BLaER1 (cell line): ENCODE measurements around the gene NEK10.
"Not testable (repeated sequence)": the region's sequence is repeated elsewhere in the genome, so short reads cannot be mapped to it uniquely, and the experiment has no call there.

Source experiments
- H3K27ac ChIP-seq: shearing (Covaris generic); formaldehyde crosslinking; 2 replicates; pipeline ENCODE4 v1.8.1; 2022
- H3K27me3 ChIP-seq: shearing (Covaris generic); formaldehyde crosslinking; 2 replicates; pipeline ENCODE4 v1.8.1; 2022
- H3K36me3 ChIP-seq: shearing (Covaris generic); formaldehyde crosslinking; 2 replicates; pipeline ENCODE4 v1.8.1; 2022
- H3K4me1 ChIP-seq: shearing (Covaris generic); formaldehyde crosslinking; 2 replicates; pipeline ENCODE4 v1.8.1; 2022
- H3K4me2 ChIP-seq: shearing (Covaris generic); formaldehyde crosslinking; 2 replicates; pipeline ENCODE4 v1.8.1; 2022
- H3K4me3 ChIP-seq: shearing (Covaris generic); formaldehyde crosslinking; 2 replicates; pipeline ENCODE4 v1.8.1; 2022
- H3K9ac ChIP-seq: shearing (Covaris generic); formaldehyde crosslinking; 2 replicates; pipeline ENCODE4 v1.8.1; 2022
- H3K9me3 ChIP-seq: shearing (Covaris generic); formaldehyde crosslinking; 2 replicates; pipeline ENCODE4 v1.8.1; 2022
- H4K20me1 ChIP-seq: shearing (Covaris generic); formaldehyde crosslinking; 2 replicates; pipeline ENCODE4 v1.8.1; 2022
- Cebpa-rat ChIP-seq: shearing (Covaris generic); IDR thresholded peaks from 2 replicates; pipeline ENCODE4 v1.8.1; 2022

NEK10 gene

DNA sequence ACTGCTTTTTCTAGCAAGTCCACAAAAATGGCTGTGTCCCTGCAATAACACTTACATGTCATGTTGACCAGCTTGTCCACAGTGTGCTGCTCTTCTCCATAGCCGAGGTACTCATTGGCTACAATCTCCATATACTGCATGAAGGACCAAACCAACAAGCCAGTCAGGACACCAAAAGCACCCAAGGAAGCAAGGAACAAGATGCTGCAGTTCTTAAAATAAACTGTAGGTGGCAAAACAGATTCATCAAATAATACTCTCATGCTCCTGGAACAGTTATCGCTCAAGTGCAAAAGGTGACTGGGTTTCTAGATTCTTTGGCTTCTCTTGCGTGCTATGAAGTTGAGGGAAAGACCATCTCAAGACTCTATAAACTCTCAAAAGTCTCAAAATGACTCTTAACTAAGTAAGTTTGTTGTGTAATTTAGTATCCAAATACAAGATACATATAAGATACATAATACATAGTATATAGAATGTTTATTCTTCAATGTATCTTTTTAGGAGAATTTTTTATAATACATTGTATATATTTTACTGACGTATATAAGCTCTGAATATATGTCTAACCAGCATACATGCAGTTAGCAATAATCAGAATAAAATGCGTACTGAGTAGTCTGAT, 57.0 kb downstream of the NEK10 start:
- H3K4me2 ChIP-seq: no peak overlapping the region
- H3K27ac ChIP-seq: no peak overlapping the region
- no peak overlapping the region for H3K9ac ChIP-seq
- no peaks in the 10 kb centered on the region for H3K27me3 ChIP-seq
- no peaks in the 10 kb centered on the region for H4K20me1 ChIP-seq
- no peak overlapping the region for H3K4me3 ChIP-seq
- no peaks in the 10 kb centered on the region for H3K36me3 ChIP-seq
- no peaks in the 10 kb centered on the region for H3K4me1 ChIP-seq
- no peaks in the 10 kb centered on the region for H3K9me3 ChIP-seq
- no peak for TF ChIP-seq Cebpa-rat

DNA sequence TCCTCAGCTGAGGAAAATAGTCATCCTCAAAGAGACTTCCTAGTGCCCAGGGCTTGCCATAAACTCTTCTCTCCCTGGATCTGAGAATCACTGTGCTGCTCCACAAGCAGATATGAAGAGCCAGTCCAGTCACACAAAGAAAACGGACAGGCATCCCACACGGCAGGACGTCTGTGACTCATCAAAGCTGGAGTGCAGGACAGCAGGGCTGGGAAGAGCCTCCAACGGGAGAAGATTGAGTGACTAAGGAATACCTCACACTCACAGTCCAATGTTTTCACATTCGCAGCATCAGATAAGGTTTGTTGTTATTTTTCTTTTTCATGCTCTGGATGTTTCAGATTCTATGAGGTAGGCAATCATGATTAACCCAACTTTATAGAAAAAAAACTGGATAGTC, 57.8 kb downstream of the NEK10 start:
- Histone ChIP-seq H3K9me3 (no peaks in the 10 kb centered on the region), H3K4me2 (no peak overlapping the region), H3K9ac (no peak overlapping the region), H3K36me3 (no peaks in the 10 kb centered on the region), H3K27ac (no peak overlapping the region), H3K27me3 (no peaks in the 10 kb centered on the region), H4K20me1 (no peaks in the 10 kb centered on the region), H3K4me3 (no peak overlapping the region), H3K4me1 (no peaks in the 10 kb centered on the region)
- no peak for TF ChIP-seq Cebpa-rat

DNA sequence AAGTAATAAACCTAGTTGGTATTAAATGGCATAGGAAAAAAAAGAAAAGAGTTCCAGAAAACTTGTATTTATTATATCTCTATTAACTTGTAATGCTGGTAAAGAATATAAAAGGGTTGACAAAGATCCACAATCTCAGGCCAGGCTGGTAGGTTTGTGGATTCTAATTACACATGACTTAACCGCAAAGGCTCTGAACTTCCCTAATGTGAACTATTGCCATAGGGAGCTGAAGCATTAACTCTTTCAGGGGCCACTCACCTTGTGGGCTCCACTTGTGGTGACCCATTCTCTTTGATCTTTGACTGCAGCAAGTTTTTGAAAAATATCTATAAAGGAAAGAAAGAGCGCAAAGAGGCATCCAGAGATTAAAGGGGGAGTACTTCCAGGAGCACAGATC, 58.5 kb downstream of the NEK10 start:
- Histone ChIP-seq H3K9ac (no peak overlapping the region), H3K4me3 (no peak overlapping the region), H3K4me1 (no peaks in the 10 kb centered on the region), H3K27ac (no peak overlapping the region), H3K27me3 (no peaks in the 10 kb centered on the region), H3K36me3 (no peaks in the 10 kb centered on the region), H3K4me2 (no peak overlapping the region), H4K20me1 (no peaks in the 10 kb centered on the region), H3K9me3 (no peaks in the 10 kb centered on the region)
- TF ChIP-seq Cebpa-rat: no peak

DNA sequence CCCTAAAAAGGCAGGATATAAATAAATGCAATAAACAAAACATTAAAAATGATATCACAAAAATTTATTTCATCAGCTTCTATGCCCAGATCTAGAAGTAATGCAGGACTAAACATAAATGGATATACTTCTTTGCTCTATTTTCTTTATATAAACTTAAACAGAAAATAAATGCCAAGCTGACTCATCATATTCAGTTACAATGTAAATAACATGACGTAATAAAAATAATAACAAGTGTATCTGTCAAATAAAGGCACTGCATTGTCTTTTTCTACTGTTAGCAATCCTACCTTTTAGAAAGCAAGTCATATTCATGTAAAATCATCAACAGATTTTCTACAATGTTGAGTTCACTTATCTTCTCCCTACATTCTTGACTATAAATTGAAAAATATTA, 61.6 kb downstream of the NEK10 start:
- Histone ChIP-seq H3K27me3 (no peaks in the 10 kb centered on the region), H3K9ac (no peak overlapping the region), H3K9me3 (no peaks in the 10 kb centered on the region), H4K20me1 (no peaks in the 10 kb centered on the region), H3K4me1 (no peaks in the 10 kb centered on the region), H3K4me3 (no peak overlapping the region), H3K27ac (no peak overlapping the region), H3K4me2 (no peak overlapping the region), H3K36me3 (no peaks in the 10 kb centered on the region)
- TF ChIP-seq Cebpa-rat: no peak

DNA sequence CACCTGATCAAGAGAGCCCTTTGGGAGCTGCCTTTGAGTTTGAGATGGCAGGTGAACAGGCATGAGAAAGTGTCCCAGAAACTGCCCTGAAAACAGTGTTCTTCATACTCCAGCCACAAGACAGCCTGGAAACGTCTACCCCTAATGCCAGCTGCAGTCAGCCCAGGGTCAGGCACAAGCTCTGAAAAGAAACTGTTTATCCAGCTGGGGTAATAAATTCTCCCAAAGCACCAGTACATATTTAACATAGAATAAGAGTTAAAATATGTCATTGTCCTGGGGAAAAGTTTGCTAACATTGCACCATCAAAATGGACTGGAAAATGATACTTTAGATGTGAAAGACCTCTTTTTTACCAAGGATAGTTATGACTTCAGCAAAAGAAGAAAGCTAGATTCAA, 66.3 kb downstream of the NEK10 start:
- no peak for TF ChIP-seq Cebpa-rat
- H3K9me3 ChIP-seq: peaks cover 34% of the 10 kb centered on the region
- H4K20me1 ChIP-seq: no peaks in the 10 kb centered on the region
- peaks cover 12% of the 10 kb centered on the region; the same call in 1 of the 2 replicates for H3K36me3 ChIP-seq
- no peak overlapping the region for H3K4me2 ChIP-seq
- H3K9ac ChIP-seq: no peak overlapping the region
- H3K4me1 ChIP-seq: no peaks in the 10 kb centered on the region
- H3K4me3 ChIP-seq: no peak overlapping the region
- no peak overlapping the region for H3K27ac ChIP-seq
- no peaks in the 10 kb centered on the region for H3K27me3 ChIP-seq

DNA sequence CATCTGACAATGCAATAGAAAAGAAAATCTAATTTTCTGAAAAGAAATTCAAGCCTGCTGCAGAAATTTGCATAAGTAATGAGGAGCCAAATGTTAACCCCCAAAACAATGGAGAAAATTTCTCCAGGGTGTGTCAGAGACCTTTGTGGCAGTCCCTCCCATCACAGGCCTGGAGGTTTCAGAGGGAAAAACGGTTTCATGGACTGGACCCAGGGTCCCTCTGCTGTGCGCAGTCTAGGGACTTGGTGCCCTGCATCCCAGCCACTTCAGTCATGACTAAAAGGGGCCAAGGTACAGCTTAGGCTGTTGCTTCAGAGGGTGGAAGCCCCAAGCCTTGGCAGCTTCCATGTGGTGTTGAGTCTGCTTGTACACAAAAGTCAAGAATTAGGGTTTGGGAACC, 70.2 kb downstream of the NEK10 start:
- not testable (repeated sequence) for H3K9ac ChIP-seq, H3K4me3 ChIP-seq, H3K4me1 ChIP-seq, H3K27ac ChIP-seq, H3K27me3 ChIP-seq, H4K20me1 ChIP-seq, H3K4me2 ChIP-seq
- H3K36me3 ChIP-seq: peaks cover 12% of the 10 kb centered on the region; the same call in 1 of the 2 replicates
- peaks cover 34% of the 10 kb centered on the region for H3K9me3 ChIP-seq

DNA sequence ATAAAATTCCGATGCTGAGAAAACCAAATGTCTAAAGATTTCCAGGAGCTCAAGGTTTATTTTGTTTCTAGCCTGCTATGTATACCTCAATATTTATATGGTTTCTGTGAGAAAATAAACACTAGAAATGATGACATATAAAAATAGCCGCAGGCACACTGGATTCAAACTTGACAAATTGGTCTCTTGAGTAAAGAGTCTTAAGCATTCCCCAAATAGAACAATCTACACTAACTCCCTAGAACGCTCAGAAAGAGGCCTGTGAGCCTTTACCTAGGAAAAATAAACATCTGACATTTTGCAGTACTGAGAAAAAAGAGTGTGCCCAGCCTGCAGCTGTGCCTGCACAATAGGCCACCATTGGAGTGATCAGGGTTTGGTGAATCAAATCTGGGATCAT, 75.2 kb downstream of the NEK10 start:
- H3K9ac ChIP-seq: no peak overlapping the region
- H3K4me1 ChIP-seq: no peaks in the 10 kb centered on the region
- no peak for TF ChIP-seq Cebpa-rat
- H3K4me2 ChIP-seq: no peak overlapping the region
- H3K36me3 ChIP-seq: 0 out of 2 replicates have a peak, but pooled peaks cover under 1% of the 10 kb centered on the region
- H3K27me3 ChIP-seq: no peaks in the 10 kb centered on the region
- H3K27ac ChIP-seq: no peak overlapping the region
- H3K4me3 ChIP-seq: no peak overlapping the region
- peaks cover 11% of the 10 kb centered on the region for H3K9me3 ChIP-seq
- no peaks in the 10 kb centered on the region for H4K20me1 ChIP-seq

DNA sequence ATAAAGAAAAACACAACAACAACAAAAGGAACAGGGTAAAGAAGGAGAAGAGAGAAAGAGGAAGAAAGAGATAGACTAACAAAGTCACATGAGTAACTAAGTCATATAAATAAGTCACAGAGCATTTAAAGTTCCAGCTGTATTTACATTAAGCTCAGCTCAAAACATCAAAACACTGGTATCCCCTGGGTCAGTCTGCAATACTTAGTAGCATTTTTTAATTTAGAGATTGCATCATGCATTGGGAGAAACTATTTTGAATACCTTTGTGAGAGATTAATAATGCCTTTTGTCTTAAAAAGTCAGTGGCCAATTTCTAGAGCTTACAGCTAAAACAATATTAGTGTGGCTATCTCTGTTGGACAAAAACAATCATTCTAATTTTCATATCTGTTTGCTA, 78.4 kb downstream of the NEK10 start:
- Histone ChIP-seq H3K4me2 (no peak overlapping the region), H3K27ac (no peak overlapping the region), H3K27me3 (no peaks in the 10 kb centered on the region), H3K4me1 (no peaks in the 10 kb centered on the region), H3K9me3 (no peaks in the 10 kb centered on the region), H3K4me3 (no peak overlapping the region), H4K20me1 (no peaks in the 10 kb centered on the region), H3K36me3 (no peaks in the 10 kb centered on the region), H3K9ac (no peak overlapping the region)
- no peak for TF ChIP-seq Cebpa-rat

DNA sequence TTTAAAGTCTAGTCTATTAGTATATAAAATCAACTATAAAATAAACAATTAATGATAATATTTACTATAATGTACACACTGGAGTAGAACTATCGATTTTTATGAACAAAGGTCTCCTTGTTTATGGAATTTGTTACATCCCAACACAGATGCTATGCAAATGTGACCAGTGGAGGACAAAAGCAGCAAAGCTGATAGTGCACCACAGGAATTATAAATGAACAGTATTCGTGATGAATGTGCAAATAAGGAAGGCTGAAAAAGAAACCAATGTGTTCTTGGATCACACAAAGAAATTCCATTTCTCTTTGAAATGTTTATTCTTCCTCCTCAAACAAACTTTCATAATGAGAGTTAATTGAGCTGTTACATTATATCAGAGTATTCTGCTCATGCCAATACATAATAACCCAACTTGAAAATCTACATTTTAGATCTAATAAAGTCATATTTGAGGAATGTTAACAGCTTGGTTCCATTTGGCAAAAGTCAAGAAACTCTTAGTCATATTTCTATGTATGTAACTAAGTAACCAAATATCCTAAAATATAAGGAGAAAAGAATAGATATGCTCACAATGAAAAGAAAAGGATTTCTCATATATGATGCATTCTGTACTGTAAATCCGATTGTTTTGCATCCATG, 79.3 kb downstream of the NEK10 start:
- Histone ChIP-seq H3K4me1 (no peaks in the 10 kb centered on the region), H3K36me3 (no peaks in the 10 kb centered on the region), H3K4me3 (no peak overlapping the region), H3K9ac (no peak overlapping the region), H3K9me3 (no peaks in the 10 kb centered on the region), H3K4me2 (no peak overlapping the region), H3K27ac (no peak overlapping the region), H3K27me3 (no peaks in the 10 kb centered on the region), H4K20me1 (no peaks in the 10 kb centered on the region)
- TF ChIP-seq Cebpa-rat: no peak

DNA sequence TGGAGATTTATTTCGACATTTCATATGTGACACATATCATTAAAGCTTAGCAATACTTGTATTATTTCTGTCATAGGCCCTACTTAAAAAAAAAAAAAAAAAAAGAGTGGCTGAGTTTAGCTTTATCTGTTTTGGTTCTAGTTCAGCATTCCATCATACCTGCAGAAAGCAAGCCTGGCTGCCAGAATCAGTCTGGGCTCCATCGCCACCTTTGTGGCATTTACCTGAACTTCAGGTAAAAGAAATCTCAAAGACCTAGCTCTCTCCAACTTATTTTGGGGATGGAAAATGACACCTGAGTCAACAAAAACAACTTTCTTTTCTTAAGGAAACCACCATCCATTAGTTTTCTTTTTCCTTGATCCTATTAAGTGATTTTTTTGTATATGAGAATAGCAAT, 82.1 kb downstream of the NEK10 start:
- H3K9ac ChIP-seq: no peak overlapping the region
- no peaks in the 10 kb centered on the region for H3K9me3 ChIP-seq
- no peak overlapping the region for H3K4me2 ChIP-seq
- H3K27me3 ChIP-seq: no peaks in the 10 kb centered on the region
- no peak overlapping the region for H3K4me3 ChIP-seq
- no peak overlapping the region for H3K27ac ChIP-seq
- no peaks in the 10 kb centered on the region for H3K4me1 ChIP-seq
- no peaks in the 10 kb centered on the region for H4K20me1 ChIP-seq
- no peaks in the 10 kb centered on the region for H3K36me3 ChIP-seq
- no peak for TF ChIP-seq Cebpa-rat

DNA sequence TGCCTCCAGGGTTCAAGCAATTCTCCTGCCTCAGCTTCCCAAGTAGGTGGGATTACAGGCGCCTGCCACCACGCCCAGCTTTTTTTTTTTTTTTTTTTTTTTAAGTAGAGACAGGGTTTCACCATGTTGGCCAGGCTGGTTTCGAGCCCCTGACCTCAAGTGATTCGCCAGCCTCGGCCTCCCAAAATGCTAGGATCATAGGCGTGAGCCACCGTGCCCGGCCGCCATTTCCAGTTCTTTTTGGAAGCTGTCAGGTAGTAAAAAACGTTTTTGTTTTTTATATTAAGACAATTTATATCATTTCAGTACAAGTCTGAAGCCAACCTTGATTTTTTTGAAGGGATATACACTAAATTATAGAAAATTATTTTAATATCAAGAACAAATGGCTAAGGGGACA, 82.7 kb downstream of the NEK10 start:
- H3K27ac ChIP-seq, H3K4me3 ChIP-seq, H3K9ac ChIP-seq, H3K27me3 ChIP-seq, H3K4me1 ChIP-seq, H3K36me3 ChIP-seq, H3K9me3 ChIP-seq, H4K20me1 ChIP-seq, H3K4me2 ChIP-seq: not testable (repeated sequence)
